Activated T-helper 1 cell treated with anti-CD3 and anti-CD28 coated beads, Interleukin-12 subunit alpha, Interleukin-12 subunit beta, Interleukin-2, Interleukin-4 antibody, amounts not matched to agents 30 ng/mL and 10 ng/mL and 1 ng/mL, durations not matched to agents 14 hours and 24 hours and 36 hours (primary cell): ENCODE results near the gene UBE2C. TPM values are rescaled to one million over a fixed set of nuclear protein-coding genes. Genes with fewer than 3 reads are reported as not detected.
"Not testable (repeated sequence)": the region's sequence is repeated elsewhere in the genome, so short reads cannot be mapped to it uniquely, and the experiment has no call there.

ENCODE experiments used
- DNase-seq: peaks from one replicate; pipeline ENCODE4 v3.0.0; 2021; ENCODE audit warnings: low spot score
- H3K27ac Mint-ChIP-seq: one replicate; pipeline ENCODE4 v1.8.0; 2021; ENCODE audit warnings: mild to moderate bottlenecking, mixed read lengths
- H3K27me3 Mint-ChIP-seq: one replicate; pipeline ENCODE4 v1.8.0; 2022; ENCODE audit warnings: mild to moderate bottlenecking, moderate library complexity, mixed read lengths; ENCODE audit not compliant: insufficient read depth
- H3K36me3 Mint-ChIP-seq: one replicate; pipeline ENCODE4 v1.8.0; 2021; ENCODE audit warnings: low read depth, mixed read lengths
- H3K4me1 Mint-ChIP-seq: one replicate; pipeline ENCODE4 v1.8.0; 2021; ENCODE audit warnings: low read depth, mixed read lengths
- H3K4me3 Mint-ChIP-seq: one replicate; pipeline ENCODE4 v1.8.0; 2021; ENCODE audit warnings: mild to moderate bottlenecking, moderate library complexity, mixed read lengths
- H3K9me3 Mint-ChIP-seq: one replicate; pipeline ENCODE4 v1.8.0; 2021; ENCODE audit warnings: mixed read lengths
- intact Hi-C: fragments of 100-400 bp; cut with micrococcal nuclease; formaldehyde crosslinking; loops from one replicate; pipeline ENCODE4 v1.15.1; 2024
- total RNA-seq: library from RNA; stranded (reverse); gene quantifications from 2 replicates; pipeline ENCODE4 v1.2.3, GENCODE V29; 2022

Gene UBE2C
- total RNA-seq, result 114 and 118 TPM in 2 replicates

- intact Hi-C loops, result loop anchor here (1.0 to 2.0 kb wide), 7 partner anchors 21 to 160 kb away; partner anchors contain the start of genes ACOT8, CTSA, DNTTIP1 and NEURL2
- Mint-ChIP-seq H3K36me3 (peaks cover 48% of the 10 kb centered on the region), H3K4me1 (peaks cover 35% of the 10 kb centered on the region), H3K27me3 (no peaks in the 10 kb centered on the region), H3K27ac (peak within 1 kb of the TSS; percentile 82), H3K4me3 (peak within 1 kb of the TSS; percentile 89), H3K9me3 (no peaks in the 10 kb centered on the region)
- peak; percentile 95 for DNase-seq
These were observed at the start of gene UBE2C for GRCh38 chr20:45812157-45813005. UBE2C (plus strand) TSS chr20:45812644; CDS start chr20:45812696, 52 bp downstream.

- H3K9me3 Mint-ChIP-seq, DNase-seq, H3K4me3 Mint-ChIP-seq, H3K27ac Mint-ChIP-seq, intact Hi-C loops, H3K36me3 Mint-ChIP-seq, H3K4me1 Mint-ChIP-seq: not testable (repeated sequence)
- H3K27me3 Mint-ChIP-seq, result peaks cover 14% of the 10 kb centered on the region
These were observed 47.7 kb upstream of the UBE2C start for GRCh38 chr20:45764618-45765282.

GRCh38 chr20:45765307-45765875 is 47.1 kb upstream of the UBE2C start:
- Mint-ChIP-seq H3K36me3 (no peaks in the 10 kb centered on the region), H3K4me3 (no peak overlapping the region), H3K27me3 (peaks cover 14% of the 10 kb centered on the region), H3K9me3 (no peaks in the 10 kb centered on the region), H3K4me1 (no peaks in the 10 kb centered on the region), H3K27ac (no peak overlapping the region)
- intact Hi-C loops, result no loop called here
- DNase-seq, result no peak

GRCh38 chr20:45765980-45766379 is 46.5 kb upstream of the UBE2C start:
- no peak overlapping the region for H3K27ac Mint-ChIP-seq
- H3K4me1 Mint-ChIP-seq, result peaks cover 4% of the 10 kb centered on the region
- H3K9me3 Mint-ChIP-seq, result no peaks in the 10 kb centered on the region
- DNase-seq, result no peak
- H3K27me3 Mint-ChIP-seq, result peaks cover 13% of the 10 kb centered on the region
- intact Hi-C loops, result no loop called here
- no peak overlapping the region for H3K4me3 Mint-ChIP-seq
- no peaks in the 10 kb centered on the region for H3K36me3 Mint-ChIP-seq

GRCh38 chr20:45768479-45768878 is 44.0 kb upstream of the UBE2C start:
- DNase-seq, result no peak
- Mint-ChIP-seq H3K4me1 (peaks cover 6% of the 10 kb centered on the region), H3K27ac (no peak overlapping the region), H3K4me3 (no peak overlapping the region), H3K27me3 (peaks cover 13% of the 10 kb centered on the region), H3K36me3 (no peaks in the 10 kb centered on the region), H3K9me3 (no peaks in the 10 kb centered on the region)
- intact Hi-C loops, result no loop called here

GRCh38 chr20:45771182-45771759 is 41.2 kb upstream of the UBE2C start:
- Mint-ChIP-seq H3K9me3 (no peaks in the 10 kb centered on the region), H3K36me3 (no peaks in the 10 kb centered on the region), H3K27ac (no peak overlapping the region), H3K27me3 (peaks cover 14% of the 10 kb centered on the region), H3K4me1 (peaks cover 6% of the 10 kb centered on the region), H3K4me3 (no peak overlapping the region)
- intact Hi-C loops, result loop anchor here (1.0 kb wide), 6 partner anchors 142 to 453 kb away; partner anchors contain the start of gene WFDC10A
- peak; percentile 66 for DNase-seq

GRCh38 chr20:45772693-45773092 is 39.8 kb upstream of the UBE2C start:
- Mint-ChIP-seq H3K9me3 (no peaks in the 10 kb centered on the region), H3K4me1 (peaks cover 6% of the 10 kb centered on the region), H3K27me3 (peaks cover 12% of the 10 kb centered on the region), H3K4me3 (no peak overlapping the region), H3K36me3 (no peaks in the 10 kb centered on the region), H3K27ac (no peak overlapping the region)
- intact Hi-C loops, result no loop called here
- DNase-seq, result no peak

GRCh38 chr20:45774945-45775344 is 37.5 kb upstream of the UBE2C start:
- Mint-ChIP-seq H3K27ac (no peak overlapping the region), H3K9me3 (no peaks in the 10 kb centered on the region), H3K27me3 (peaks cover 11% of the 10 kb centered on the region), H3K36me3 (no peaks in the 10 kb centered on the region), H3K4me1 (peaks cover 15% of the 10 kb centered on the region), H3K4me3 (no peak overlapping the region)
- DNase-seq, result no peak
- intact Hi-C loops, result no loop called here

- H3K36me3 Mint-ChIP-seq, result no peaks in the 10 kb centered on the region
These were observed 37.0 kb upstream of the UBE2C start for GRCh38 chr20:45775411-45775810.

GRCh38 chr20:45776931-45777330 is 35.5 kb upstream of the UBE2C start:
- H3K4me1 Mint-ChIP-seq, result peaks cover 9% of the 10 kb centered on the region
- H3K4me3 Mint-ChIP-seq, result no peak overlapping the region
- no peak overlapping the region for H3K27ac Mint-ChIP-seq
- H3K36me3 Mint-ChIP-seq, result no peaks in the 10 kb centered on the region
- DNase-seq, result no peak
- peaks cover 8% of the 10 kb centered on the region for H3K27me3 Mint-ChIP-seq
- no peaks in the 10 kb centered on the region for H3K9me3 Mint-ChIP-seq
- intact Hi-C loops, result no loop called here

More at GRCh38 chr20:45775411-45775810, 37.0 kb upstream of the UBE2C start:
- H3K4me1 Mint-ChIP-seq, result peaks cover 15% of the 10 kb centered on the region
- H3K4me3 Mint-ChIP-seq, result no peak overlapping the region
- H3K9me3 Mint-ChIP-seq, result no peaks in the 10 kb centered on the region
- no peak for DNase-seq
- intact Hi-C loops, result no loop called here
- peaks cover 11% of the 10 kb centered on the region for H3K27me3 Mint-ChIP-seq
- H3K27ac Mint-ChIP-seq, result no peak overlapping the region

- H3K27me3 Mint-ChIP-seq, result peaks cover 8% of the 10 kb centered on the region
- no peaks in the 10 kb centered on the region for H3K9me3 Mint-ChIP-seq
- H3K4me3 Mint-ChIP-seq, result no peak overlapping the region
- DNase-seq, result no peak
- H3K36me3 Mint-ChIP-seq, result no peaks in the 10 kb centered on the region
- H3K27ac Mint-ChIP-seq, result no peak overlapping the region
- peaks cover 23% of the 10 kb centered on the region for H3K4me1 Mint-ChIP-seq
- intact Hi-C loops, result no loop called here
These were observed 33.2 kb upstream of the UBE2C start for GRCh38 chr20:45779011-45779915.

- H3K27me3 Mint-ChIP-seq, result peaks cover 7% of the 10 kb centered on the region
- no peaks in the 10 kb centered on the region for H3K9me3 Mint-ChIP-seq
- intact Hi-C loops, result no loop called here
- no peaks in the 10 kb centered on the region for H3K36me3 Mint-ChIP-seq
- no peak overlapping the region for H3K4me3 Mint-ChIP-seq
- no peak overlapping the region for H3K27ac Mint-ChIP-seq
- DNase-seq, result no peak
- peaks cover 29% of the 10 kb centered on the region for H3K4me1 Mint-ChIP-seq
These were observed 32.3 kb upstream of the UBE2C start for GRCh38 chr20:45780159-45780558.
